KBM-7 (cell line): ENCODE measurements around the gene TEX50.
"Not testable (repeated sequence)": the region's sequence is repeated elsewhere in the genome, so short reads cannot be mapped to it uniquely, and the experiment has no call there.

Source experiments
- DNase-seq: peaks from one replicate; pipeline ENCODE4 v3.0.0-alpha.2; 2015
- in situ Hi-C: fragments of 300-500 bp; cut with MboI; formaldehyde crosslinking; loops from 2 replicates; pipeline ENCODE4 v1.14.3; 2020; ENCODE audit warnings: low sequenced_read_pairs, low pct_unique_long_range_greater_than_20kb, mixed read lengths

Gene TEX50

GRCh38 chr1:173660306-173660705 lies 25.2 kb downstream of the TEX50 start:
- DNase-seq = no peak
- in situ Hi-C loops = no loop called here

DNA sequence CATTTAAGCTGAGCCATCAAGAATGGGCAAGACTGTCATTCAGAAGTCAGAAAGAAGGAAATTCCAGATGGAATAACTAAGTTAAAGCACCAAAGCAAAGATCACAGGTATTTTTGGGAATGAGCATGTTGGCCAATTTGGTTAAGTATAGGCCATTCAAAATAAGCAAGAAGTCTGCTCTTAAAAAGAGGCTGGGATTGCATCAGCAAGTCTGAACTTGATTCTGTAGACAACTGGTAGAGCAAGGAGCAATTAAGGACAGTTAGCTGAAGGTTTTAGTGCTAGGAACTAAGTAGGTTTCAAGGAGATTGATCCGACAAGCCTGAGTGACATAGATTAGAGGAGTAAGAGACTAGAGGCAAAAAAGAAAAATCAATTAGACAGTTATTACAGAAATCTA lies 26.1 kb downstream of the TEX50 start:
- no peak for DNase-seq

GRCh38 chr1:173661763-173662162 lies 26.6 kb downstream of the TEX50 start:
- in situ Hi-C loops = no loop called here
- no peak for DNase-seq

More for the DNA sequence above, 26.1 kb downstream of the TEX50 start:
- in situ Hi-C loops = no loop called here

- peak; percentile 84 for DNase-seq
- in situ Hi-C loops = no loop called here
Measured at GRCh38 chr1:173663159-173663558, 28.0 kb downstream of the TEX50 start.

DNA sequence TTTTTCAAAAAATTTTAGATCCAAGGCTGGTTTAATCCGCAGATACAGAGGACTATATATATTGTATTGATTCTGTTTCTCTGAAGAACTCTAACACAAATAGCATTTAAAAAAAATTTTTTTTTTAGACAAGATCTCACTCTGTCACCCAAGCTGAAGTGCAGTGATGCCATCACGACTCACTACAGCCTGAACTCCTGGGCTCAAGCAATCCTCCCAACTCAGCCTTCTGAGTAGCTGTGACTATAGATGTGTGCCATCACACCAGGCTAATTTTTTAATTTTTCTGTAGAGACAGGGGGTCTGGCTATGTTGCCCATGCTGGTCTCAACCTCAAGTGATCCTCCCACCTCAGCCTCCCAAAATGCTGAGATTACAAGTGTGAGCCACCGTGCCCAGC lies 31.5 kb downstream of the TEX50 start:
- DNase-seq = no peak
- in situ Hi-C loops = no loop called here

- DNase-seq = no peak
- in situ Hi-C loops = no loop called here
Measured at GRCh38 chr1:173669491-173669941, 34.4 kb downstream of the TEX50 start, which contains the start of gene ANKRD45. Gene ANKRD45 (minus strand): TSS chr1:173669851. CDS start chr1:173659418, 10,433 bp downstream.

DNA sequence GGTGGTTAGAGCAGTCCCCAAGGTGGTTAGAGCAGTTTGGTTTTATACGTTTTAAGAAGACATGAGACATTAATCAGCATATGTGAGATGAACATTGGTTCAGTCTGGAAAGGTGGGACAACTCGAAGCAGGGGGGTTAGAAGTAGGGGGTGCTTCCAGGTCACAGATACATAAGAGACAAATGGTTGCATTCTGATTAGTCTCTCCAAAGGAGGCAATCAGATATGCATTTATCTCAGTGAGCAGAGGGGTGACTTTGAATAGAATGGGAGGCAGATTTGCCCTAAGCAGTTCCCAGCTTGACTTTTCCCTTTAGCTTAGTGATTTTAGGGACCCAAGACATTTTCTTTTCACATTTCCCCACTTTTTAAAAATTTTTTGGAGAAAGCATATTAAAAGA lies 39.4 kb downstream of the TEX50 start:
- in situ Hi-C loops, DNase-seq: not testable (repeated sequence)

- not testable (repeated sequence) for DNase-seq
Measured at GRCh38 chr1:173680152-173680551, 45.0 kb downstream of the TEX50 start.

DNA sequence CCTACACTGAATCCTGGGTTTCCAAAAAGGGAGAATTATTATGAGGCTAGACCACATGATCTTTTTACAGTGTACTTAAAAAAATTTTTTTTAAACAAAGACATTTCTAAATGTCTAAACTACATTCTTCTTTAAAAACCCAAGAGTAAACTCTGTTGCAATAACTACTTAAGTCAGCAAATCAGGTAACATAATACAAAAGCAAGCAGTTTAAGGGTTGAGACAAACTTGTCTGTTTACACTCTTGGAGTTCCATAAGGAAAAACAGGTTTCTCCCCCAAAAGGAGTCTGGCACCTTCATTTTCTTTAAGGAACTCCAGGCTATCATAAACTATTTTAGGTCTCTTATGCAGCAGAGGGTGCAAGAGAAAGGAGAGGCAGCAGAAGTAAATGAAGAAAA lies 47.0 kb downstream of the TEX50 start:
- in situ Hi-C loops = no loop called here

More at GRCh38 chr1:173680152-173680551, 45.0 kb downstream of the TEX50 start:
- in situ Hi-C loops = not testable (repeated sequence)

GRCh38 chr1:173683838-173684237 lies 48.7 kb downstream of the TEX50 start:
- DNase-seq, in situ Hi-C loops: not testable (repeated sequence)

More for the DNA sequence above, 47.0 kb downstream of the TEX50 start:
- DNase-seq = no peak

DNA sequence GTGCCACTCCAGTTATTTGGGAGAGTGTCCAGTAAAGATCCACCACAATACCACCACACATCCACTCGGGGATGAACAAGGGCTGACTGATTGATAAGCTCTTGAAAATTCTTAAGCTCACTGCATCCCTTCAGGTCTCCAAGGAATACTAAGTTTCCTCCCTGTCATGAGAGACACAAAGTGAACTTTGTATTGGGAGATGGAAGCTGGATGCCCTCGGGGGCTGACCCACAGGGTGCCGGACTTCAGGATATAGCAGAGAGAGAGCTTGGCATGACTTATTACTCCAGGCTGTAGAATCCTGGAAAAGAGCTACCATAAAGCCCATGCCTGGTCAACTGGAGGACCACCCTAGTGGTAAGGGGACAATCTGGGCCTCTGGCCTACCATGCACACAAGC lies 50.0 kb downstream of the TEX50 start:
- in situ Hi-C loops, DNase-seq: not testable (repeated sequence)
